Adrenal gland (tissue), 5 donors: Measurements from ENCODE around the gene MFN2.

ENCODE experiments used
- POLR2A ChIP-seq, 2 donors: fragments of 450-650 bp; IDR thresholded peaks; one replicate each; pipeline ENCODE4 v1.6.1; 2017; ENCODE audit warnings: antibody characterized with exemption in 2 of 2, mild to moderate bottlenecking in 2 of 2, moderate library complexity in 1 of 2
- TF ChIP-seq, protein P1 (sequence below), 6 experiments: fragments of 450-650 bp in 4 of 6; fragments of 200-600 bp in 2 of 6; sonication (generic) in 1 of 6; IDR thresholded peaks; 1 replicate in 5 of 6; 2 replicates in 1 of 6; pipeline versions ENCODE4 v1.5.1 to v1.8.0; 2016 to 2021; ENCODE audit warnings: antibody characterized with exemption in 6 of 6, mild to moderate bottlenecking in 2 of 6, moderate library complexity in 1 of 6
- donor health status: DM: no; HTN: no; CAD: no.

DNA sequence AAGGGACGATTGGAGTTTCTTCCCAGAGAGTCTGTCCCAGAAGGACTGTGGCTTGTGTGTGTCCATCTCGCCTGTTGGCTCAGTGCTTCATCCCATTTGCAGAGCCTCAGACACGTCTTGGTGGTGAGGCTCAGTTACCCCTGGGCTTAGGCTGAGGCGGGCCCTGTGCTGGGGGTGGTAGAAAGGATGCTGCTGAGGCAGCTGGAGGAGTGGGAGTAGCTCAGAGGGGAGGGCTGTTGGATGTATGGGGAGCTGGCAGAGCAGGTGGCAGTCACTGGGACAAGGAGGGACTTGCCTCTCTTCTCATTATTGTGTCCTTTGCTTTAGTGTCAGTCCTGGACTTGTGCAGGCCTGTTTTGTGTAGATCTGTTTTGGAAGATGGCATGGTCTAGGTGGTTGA, 31.8 kb downstream of the MFN2 start:
- TF ChIP-seq, protein P1, sequence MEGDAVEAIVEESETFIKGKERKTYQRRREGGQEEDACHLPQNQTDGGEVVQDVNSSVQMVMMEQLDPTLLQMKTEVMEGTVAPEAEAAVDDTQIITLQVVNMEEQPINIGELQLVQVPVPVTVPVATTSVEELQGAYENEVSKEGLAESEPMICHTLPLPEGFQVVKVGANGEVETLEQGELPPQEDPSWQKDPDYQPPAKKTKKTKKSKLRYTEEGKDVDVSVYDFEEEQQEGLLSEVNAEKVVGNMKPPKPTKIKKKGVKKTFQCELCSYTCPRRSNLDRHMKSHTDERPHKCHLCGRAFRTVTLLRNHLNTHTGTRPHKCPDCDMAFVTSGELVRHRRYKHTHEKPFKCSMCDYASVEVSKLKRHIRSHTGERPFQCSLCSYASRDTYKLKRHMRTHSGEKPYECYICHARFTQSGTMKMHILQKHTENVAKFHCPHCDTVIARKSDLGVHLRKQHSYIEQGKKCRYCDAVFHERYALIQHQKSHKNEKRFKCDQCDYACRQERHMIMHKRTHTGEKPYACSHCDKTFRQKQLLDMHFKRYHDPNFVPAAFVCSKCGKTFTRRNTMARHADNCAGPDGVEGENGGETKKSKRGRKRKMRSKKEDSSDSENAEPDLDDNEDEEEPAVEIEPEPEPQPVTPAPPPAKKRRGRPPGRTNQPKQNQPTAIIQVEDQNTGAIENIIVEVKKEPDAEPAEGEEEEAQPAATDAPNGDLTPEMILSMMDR (IDR thresholded peaks at IDR 0.05), result no peak
- TF ChIP-seq POLR2A (IDR thresholded peaks at IDR 0.05), result no peak
